Measurements from ENCODE around the gene TRABD2B.
A peak's percentile ranks its signal among the peaks of the same experiment; 100 is the strongest.

TRABD2B gene

GRCh38 chr1:47731730-47732129 lies 265.5 kb downstream of the TRABD2B start:
- CTCF ChIA-PET, result interaction anchor here (1.1 to 1.6 kb wide), 2 partner anchors 22 to 553 kb away, joined by 3 to 6 read pairs; no protein-coding TSS in a partner anchor
- no peak for TF ChIP-seq CTCF (IDR thresholded peaks at IDR 0.05; ENCODE audit: control extremely low read depth, extremely low read depth, low read depth, missing control alignments)
- no peak for DNase-seq (ENCODE audit: extremely low spot score)
- POLR2A ChIA-PET, result no interaction called here

- no peak for DNase-seq (ENCODE audit: extremely low spot score)
- CTCF ChIA-PET, result interaction anchor here (4.1 kb wide), 1 partner anchor 8 kb away, joined by 28 read pairs; no protein-coding TSS in a partner anchor
- POLR2A ChIA-PET, result no interaction called here
- no peak for TF ChIP-seq CTCF (IDR thresholded peaks at IDR 0.05; ENCODE audit: control extremely low read depth, extremely low read depth, low read depth, missing control alignments)
Observed at GRCh38 chr1:47729685-47730084, 267.5 kb downstream of the TRABD2B start.

GRCh38 chr1:47727697-47728085 lies 269.5 kb downstream of the TRABD2B start:
- POLR2A ChIA-PET, result no interaction called here
- CTCF ChIA-PET, result interaction anchor here (0.7 to 15.5 kb wide), 9 partner anchors 10 to 549 kb away, joined by 3 to 226 read pairs (median 28); partner anchors contain the start of gene FOXD2

GRCh38 chr1:47727051-47727696 lies 270.0 kb downstream of the TRABD2B start:
- no peak for DNase-seq (ENCODE audit: extremely low spot score)
- TF ChIP-seq CTCF (IDR thresholded peaks at IDR 0.05; ENCODE audit: control extremely low read depth, extremely low read depth, low read depth, missing control alignments), result no peak
- POLR2A ChIA-PET, result no interaction called here
- CTCF ChIA-PET, result interaction anchor here (0.7 to 15.5 kb wide), 28 partner anchors 11 to 552 kb away, joined by 3 to 226 read pairs (median 5); partner anchors contain the start of genes FOXD2 and PDZK1IP1

More at GRCh38 chr1:47727697-47728085, 269.5 kb downstream of the TRABD2B start:
- no peak for TF ChIP-seq CTCF (IDR thresholded peaks at IDR 0.05; ENCODE audit: control extremely low read depth, extremely low read depth, low read depth, missing control alignments)
- no peak for DNase-seq (ENCODE audit: extremely low spot score)

GRCh38 chr1:47725992-47726855 lies 271.0 kb downstream of the TRABD2B start:
- DNase-seq (ENCODE audit: extremely low spot score), result peak; percentile 81
- ChIA-PET POLR2A (no interaction called here), CTCF (interaction anchor here (0.6 to 15.5 kb wide), 54 partner anchors 9 to 551 kb away, joined by 3 to 226 read pairs (median 4); partner anchors contain the start of genes FOXD2 and PDZK1IP1)
- peak; percentile 85 for TF ChIP-seq CTCF (IDR thresholded peaks at IDR 0.05; ENCODE audit: control extremely low read depth, extremely low read depth, low read depth, missing control alignments)

- ChIA-PET POLR2A (no interaction called here), CTCF (interaction anchor here (0.6 to 15.5 kb wide), 52 partner anchors 9 to 550 kb away, joined by 3 to 226 read pairs (median 4); partner anchors contain the start of genes FOXD2 and PDZK1IP1)
- DNase-seq (ENCODE audit: extremely low spot score), result no peak
- TF ChIP-seq CTCF (IDR thresholded peaks at IDR 0.05; ENCODE audit: control extremely low read depth, extremely low read depth, low read depth, missing control alignments), result no peak
Observed at GRCh38 chr1:47725511-47725991, 271.6 kb downstream of the TRABD2B start.

Measured in GM10248 (cell line).